ENCODE results near the gene FAM111A. TPM values are rescaled to one million over a fixed set of nuclear protein-coding genes. Genes with fewer than 3 reads are reported as not detected.

Gene FAM111A
- total RNA-seq, 1 experiment from 2014 or later = 37.9 TPM

- ChIA-PET CTCF (interaction anchor here (1.1 kb wide), 1 partner anchor 16 kb away, joined by 3 read pairs; no protein-coding TSS in a partner anchor), POLR2A (no interaction called here)
- Histone ChIP-seq H3K4me1 (ENCODE audit: control insufficient read depth, insufficient read depth, low read length) (peaks cover 7% of the 10 kb centered on the region), H3K36me3 (ENCODE audit: control insufficient read depth, insufficient read depth, low read length) (no peaks in the 10 kb centered on the region), H3K9me3 (ENCODE audit: control insufficient read depth, insufficient read depth, low read depth, low read length) (no peaks in the 10 kb centered on the region), H3K27ac (ENCODE audit: low read length) (no peak overlapping the region), H3K27me3 (ENCODE audit: control insufficient read depth, insufficient read depth, low read length) (peaks cover 12% of the 10 kb centered on the region), H3K4me3 (ENCODE audit: low read depth in 2 of 2, low read length in 2 of 2) (no peak overlapping the region)
- in situ Hi-C loops (cut with HindIII; ENCODE audit: low pct_unique_long_range_greater_than_20kb, low sequenced_read_pairs) = no loop called here
- no peak for TF ChIP-seq REST (IDR thresholded peaks at IDR 0.05; ENCODE audit: insufficient read depth in 1 of 2, low read depth in 2 of 2, low read length in 1 of 2)
- TF ChIP-seq CTCF (IDR thresholded peaks at IDR 0.05) = no peak
- TF ChIP-seq SIN3A (IDR thresholded peaks at IDR 0.05; ENCODE audit: borderline replicate concordance, insufficient read depth, low read depth, low read length) = no peak
- no peak for TF ChIP-seq POLR2AphosphoS5 (IDR thresholded peaks at IDR 0.05; ENCODE audit: low read depth, low read length)
- TF ChIP-seq TCF7L2 (IDR thresholded peaks at IDR 0.05; ENCODE audit: low read depth, low read length) = no peak
- ATAC-seq (no peak), DNase-seq (ENCODE audit: low read depth, low spot score) (no peak)
- intact Hi-C loops (cut with micrococcal nuclease; ENCODE audit: unreplicated experiment) = no loop called here
- BruUV-seq (replicated peaks) = no TSS peak
These were observed 32.0 kb downstream of the FAM111A start for GRCh38 chr11:59174664-59175033.

- H3K9me3 ChIP-seq (ENCODE audit: control insufficient read depth, insufficient read depth, low read depth, low read length) = no peaks in the 10 kb centered on the region
- DNase-seq (ENCODE audit: low read depth, low spot score) = no peak
- in situ Hi-C loops (cut with HindIII; ENCODE audit: low pct_unique_long_range_greater_than_20kb, low sequenced_read_pairs) = no loop called here
- no peak for ATAC-seq
- intact Hi-C loops (cut with micrococcal nuclease; ENCODE audit: unreplicated experiment) = no loop called here
- H3K4me1 ChIP-seq (ENCODE audit: control insufficient read depth, insufficient read depth, low read length) = peaks cover 7% of the 10 kb centered on the region
- no peak overlapping the region for H3K4me3 ChIP-seq (ENCODE audit: low read depth in 2 of 2, low read length in 2 of 2)
- no peaks in the 10 kb centered on the region for H3K36me3 ChIP-seq (ENCODE audit: control insufficient read depth, insufficient read depth, low read length)
- H3K27ac ChIP-seq (ENCODE audit: low read length) = no peak overlapping the region
- TF ChIP-seq TCF7L2 (IDR thresholded peaks at IDR 0.05; ENCODE audit: low read depth, low read length) = no peak
- no peak for TF ChIP-seq POLR2AphosphoS5 (IDR thresholded peaks at IDR 0.05; ENCODE audit: low read depth, low read length)
- no peak for TF ChIP-seq CTCF (IDR thresholded peaks at IDR 0.05)
- TF ChIP-seq SIN3A (IDR thresholded peaks at IDR 0.05; ENCODE audit: borderline replicate concordance, insufficient read depth, low read depth, low read length) = no peak
- TF ChIP-seq REST (IDR thresholded peaks at IDR 0.05; ENCODE audit: insufficient read depth in 1 of 2, low read depth in 2 of 2, low read length in 1 of 2) = no peak
- ChIA-PET CTCF (interaction anchor here (1.1 kb wide), 1 partner anchor 16 kb away, joined by 3 read pairs; no protein-coding TSS in a partner anchor), POLR2A (interaction anchor here (0.7 kb wide), 1 partner anchor 524 kb away, joined by 8 read pairs; no protein-coding TSS in a partner anchor)
- peaks cover 12% of the 10 kb centered on the region for H3K27me3 ChIP-seq (ENCODE audit: control insufficient read depth, insufficient read depth, low read length)
- no TSS peak for BruUV-seq (replicated peaks)
These were observed 32.4 kb downstream of the FAM111A start for GRCh38 chr11:59175091-59175501.

Data from Panc1 (cell line).